H4 (cell line): ENCODE results near the gene DCPS. TPM values are rescaled to one million over a fixed set of nuclear protein-coding genes. Genes with fewer than 3 reads are reported as not detected.
"Not testable (repeated sequence)": the region's sequence is repeated elsewhere in the genome, so short reads cannot be mapped to it uniquely, and the experiment has no call there.

Experiments
- DNase-seq: peaks from one replicate; pipeline ENCODE4 v3.0.0-alpha.2; 2015; ENCODE audit warnings: low spot score
- total RNA-seq: library from RNA; depleted of rRNA; stranded (reverse); fragments of >200 nt; shearing (Covaris generic); gene quantifications from 2 replicates; pipeline ENCODE4 v1.2.3, GENCODE V29; 2014

DCPS gene
- total RNA-seq, 1 experiment from 2014 or later = 36.9 TPM

GRCh38 chr11:126288237-126288636 lies 15.6 kb upstream of the DCPS start:
- DNase-seq = no peak

GRCh38 chr11:126290887-126291286 lies 13.0 kb upstream of the DCPS start:
- no peak for DNase-seq

DNA sequence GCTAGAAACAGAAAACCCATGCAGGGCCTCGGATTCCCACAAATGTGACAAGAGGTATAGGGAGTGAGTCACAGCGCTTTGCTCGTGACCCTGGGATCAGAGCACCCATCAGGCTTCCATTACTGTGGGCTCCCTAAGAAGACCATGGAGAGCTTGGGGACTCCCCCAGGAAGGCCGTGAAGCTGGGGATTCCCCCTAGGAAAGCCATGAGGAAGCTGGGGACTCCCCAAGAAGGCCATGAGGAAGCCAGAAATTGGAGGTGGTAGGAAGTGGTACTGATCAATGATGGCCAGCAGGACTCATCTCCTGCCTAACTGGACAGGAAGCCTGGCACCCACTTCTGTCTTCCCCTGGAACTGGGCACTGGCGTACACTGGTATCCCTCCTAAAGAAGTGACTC lies 10.1 kb upstream of the DCPS start:
- no peak for DNase-seq

- DNase-seq = no peak
Observed at GRCh38 chr11:126297004-126297403, 6.9 kb upstream of the DCPS start.

DNA sequence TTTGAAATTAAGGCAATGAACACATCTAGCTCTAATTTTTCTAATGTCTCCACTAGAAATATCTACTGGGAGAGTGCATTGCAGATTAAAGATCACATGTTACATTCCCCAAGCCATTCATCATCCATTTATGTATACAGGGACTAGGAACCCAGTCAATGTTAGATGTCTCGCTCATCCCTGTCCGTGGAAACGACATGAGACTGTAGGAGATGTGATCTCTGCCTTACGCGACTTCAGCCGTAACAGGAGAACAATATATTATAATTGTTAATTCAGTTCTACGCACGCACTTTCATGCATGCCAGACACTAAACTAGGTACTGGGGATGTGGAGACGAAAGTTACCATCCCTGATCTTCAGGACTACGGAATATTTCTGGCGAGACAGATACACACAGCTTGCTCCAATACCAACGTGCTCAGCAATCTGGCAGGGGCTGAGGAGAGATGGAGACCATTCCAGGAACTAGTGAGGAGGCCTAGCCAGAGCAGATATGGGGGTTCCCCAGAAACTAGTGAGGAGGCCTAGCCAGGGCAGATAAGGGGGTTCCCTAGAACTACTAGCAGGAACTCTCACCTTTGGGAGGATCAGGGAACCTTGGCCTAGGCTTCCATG lies 706 bp downstream of the DCPS start:
- no peak for DNase-seq

- no peak for DNase-seq
Observed at GRCh38 chr11:126305699-126306098, 1.8 kb downstream of the DCPS start.

DNA sequence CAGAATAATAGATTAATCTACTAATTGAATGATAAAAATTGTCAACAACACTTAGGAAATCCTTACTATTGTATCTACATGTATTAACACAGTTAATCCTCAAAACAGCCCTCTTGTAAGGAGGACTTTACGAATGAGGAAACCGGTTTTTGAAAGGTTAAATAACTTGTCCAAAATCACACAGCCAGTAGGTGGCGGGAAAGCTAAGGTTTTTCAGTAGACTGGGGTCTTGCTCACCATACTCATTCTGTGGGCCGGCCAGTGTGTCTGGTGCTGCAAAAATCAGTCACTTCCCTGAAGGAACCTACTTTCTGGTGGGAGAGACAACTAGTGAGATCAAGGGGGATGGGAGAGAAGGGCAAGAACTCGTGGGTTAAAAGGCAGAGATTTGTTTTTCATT lies 3.8 kb downstream of the DCPS start:
- no peak for DNase-seq

DNA sequence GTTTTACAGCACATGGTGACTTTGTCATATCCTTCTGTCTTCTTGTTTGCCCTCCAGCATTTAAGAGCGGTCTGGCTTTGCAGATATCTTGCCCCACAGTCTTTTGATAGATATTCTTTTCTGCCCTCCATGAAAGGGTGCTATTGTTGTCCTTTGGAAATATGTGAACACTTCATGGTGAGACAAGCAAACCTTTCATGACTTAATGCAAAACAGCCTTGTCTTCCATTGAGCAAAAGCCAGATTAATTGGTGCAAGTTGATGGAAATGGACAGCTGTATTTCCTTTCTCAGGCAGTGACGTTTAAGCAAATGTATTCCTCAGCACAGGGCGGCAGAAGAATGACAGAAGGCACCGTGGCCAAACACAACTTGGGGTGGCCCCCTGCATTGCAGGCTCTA lies 4.4 kb downstream of the DCPS start:
- no peak for DNase-seq

GRCh38 chr11:126308771-126309170 lies 4.9 kb downstream of the DCPS start:
- DNase-seq = not testable (repeated sequence)

DNA sequence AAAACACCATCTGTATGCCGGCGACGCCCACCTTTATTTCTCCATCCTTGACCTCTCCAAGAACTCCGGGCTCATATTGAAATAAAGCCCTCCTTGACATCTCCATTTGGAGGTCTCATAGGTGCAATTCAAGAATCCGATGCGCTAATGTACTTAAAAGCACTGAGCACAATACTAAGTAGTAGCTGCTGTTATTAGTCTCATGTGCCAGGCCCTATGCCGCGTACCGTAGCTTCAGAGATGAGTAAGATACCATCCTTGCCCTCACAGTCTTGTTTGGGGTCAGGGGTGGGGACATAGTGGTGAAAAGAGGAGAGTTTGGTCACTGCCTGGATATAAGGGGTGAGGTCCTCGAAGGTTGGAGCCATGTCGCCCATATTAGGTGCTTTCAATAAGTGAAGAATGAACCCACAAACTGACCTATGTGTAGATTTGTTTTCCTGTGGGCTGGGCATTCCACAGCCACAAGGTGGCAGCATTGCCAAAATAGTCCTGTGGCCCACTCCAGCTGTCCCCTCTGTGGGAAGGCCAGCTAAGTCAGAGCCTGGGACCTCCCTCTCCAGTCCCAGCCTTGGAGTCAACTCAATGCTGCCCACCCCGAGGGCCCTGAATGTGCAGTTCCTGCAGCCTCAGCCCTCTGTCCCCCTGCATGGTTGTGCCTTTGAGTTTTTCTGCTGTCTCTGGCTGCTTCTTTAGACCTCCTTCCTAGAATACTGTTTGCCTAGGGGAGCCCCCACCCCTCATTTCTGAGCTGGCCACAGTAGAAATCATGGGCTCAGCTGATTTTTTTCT lies 6.5 kb downstream of the DCPS start:
- DNase-seq = peak; percentile 67

DNA sequence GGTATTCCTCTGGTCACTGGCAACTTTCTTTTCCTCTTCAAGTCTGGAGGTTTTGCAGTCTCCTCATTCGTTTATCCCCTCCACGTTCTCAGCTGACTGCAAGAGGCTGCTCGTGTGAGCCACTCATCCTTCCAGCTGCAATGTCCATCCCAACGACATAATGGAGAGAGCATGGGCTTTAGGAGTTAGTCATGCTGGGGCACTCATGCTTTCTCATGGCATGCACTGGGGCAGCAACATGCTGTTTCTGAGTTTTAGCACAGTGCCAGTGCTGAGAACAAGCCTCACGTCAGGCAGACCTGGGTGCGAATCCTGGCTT lies 7.1 kb downstream of the DCPS start:
- no peak for DNase-seq

- DNase-seq = no peak
Observed at GRCh38 chr11:126311401-126312291, 7.8 kb downstream of the DCPS start.

DNA sequence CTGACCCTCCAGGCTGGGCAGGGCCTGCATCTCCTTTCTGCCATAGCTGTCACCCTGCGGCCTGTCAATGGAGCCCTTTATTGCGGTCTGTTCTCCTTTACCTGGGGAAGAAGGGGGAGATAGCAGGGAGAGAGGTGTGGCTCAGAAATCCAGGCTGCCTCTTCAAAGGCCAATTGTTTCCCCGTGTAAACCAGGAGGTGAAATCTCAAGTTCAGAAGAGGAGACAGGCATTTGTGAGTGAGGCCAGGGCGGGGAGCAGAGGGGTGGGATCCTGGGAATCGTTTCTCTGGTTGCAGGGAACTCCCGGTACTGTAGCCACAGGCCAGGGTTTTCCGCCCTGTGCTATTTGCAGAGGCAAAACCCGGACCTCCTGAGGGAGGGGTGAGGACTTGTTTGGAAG lies 9.1 kb downstream of the DCPS start:
- DNase-seq = no peak

DNA sequence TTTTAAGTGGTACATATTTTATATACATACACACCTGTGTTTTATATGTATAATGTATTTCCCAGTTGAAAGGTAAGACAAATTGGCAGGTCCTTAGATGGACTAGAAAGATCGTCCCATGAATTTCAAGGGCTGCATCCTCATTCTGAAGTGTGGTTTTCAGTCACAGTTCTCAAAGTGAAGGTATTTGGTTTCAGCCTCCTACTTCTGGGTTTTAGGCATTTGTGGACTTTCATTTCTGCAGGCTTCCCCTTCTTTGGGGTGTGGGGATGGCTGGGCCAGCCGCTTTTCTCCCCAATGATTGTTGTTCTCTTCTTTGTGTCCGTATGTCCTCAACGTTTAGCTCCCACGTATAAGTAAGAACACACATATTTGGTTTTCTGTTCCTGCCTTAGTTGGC lies 10.0 kb downstream of the DCPS start:
- no peak for DNase-seq

GRCh38 chr11:126317432-126317755 lies 13.5 kb downstream of the DCPS start:
- DNase-seq = no peak

- peak; percentile 97 for DNase-seq
Observed at GRCh38 chr11:126317756-126318573, 14.1 kb downstream of the DCPS start.

DNA sequence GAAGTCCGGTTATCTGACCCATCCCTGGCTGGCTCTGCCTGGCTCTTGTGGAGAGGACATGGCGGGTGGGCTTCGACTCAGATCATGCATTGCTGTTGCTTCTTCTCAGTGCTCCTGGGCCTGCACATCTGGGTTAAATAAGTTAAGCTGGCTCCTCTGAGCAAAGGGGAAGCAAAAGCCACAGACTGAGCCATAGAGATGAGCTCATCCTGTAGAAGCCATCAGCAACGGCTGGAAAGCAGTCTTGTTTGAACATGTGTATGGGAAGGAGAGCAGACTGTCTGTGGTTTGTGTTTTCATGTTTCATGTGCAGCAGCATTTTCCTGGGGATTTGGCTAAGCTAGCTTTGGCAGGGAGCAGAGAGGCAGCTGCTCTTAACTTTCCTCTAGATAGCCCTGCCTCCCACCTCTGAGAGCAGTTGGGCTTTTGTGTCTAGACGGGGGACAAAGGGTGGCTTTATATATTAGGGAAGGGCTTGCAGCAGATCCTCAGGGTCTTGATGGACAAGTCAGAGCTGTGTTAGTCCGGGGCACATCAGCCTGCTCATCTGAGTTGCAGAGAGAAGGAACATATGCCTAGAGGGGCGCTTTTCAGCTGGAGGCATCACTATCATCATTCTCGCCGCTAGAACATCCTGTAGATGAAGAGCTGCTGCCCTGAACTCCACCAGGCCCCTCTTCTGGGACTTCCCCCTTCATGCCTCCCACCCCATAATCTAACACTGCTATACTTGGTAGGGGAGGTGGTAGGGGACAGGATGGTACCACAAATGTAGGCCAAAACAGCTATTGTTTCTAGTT lies 14.9 kb downstream of the DCPS start:
- peak; percentile 95 for DNase-seq

GRCh38 chr11:126319374-126319740 lies 15.5 kb downstream of the DCPS start:
- no peak for DNase-seq

- no peak for DNase-seq
Observed at GRCh38 chr11:126322996-126323395, 19.1 kb downstream of the DCPS start.

GRCh38 chr11:126327281-126328000 lies 23.6 kb downstream of the DCPS start:
- no peak for DNase-seq

DNA sequence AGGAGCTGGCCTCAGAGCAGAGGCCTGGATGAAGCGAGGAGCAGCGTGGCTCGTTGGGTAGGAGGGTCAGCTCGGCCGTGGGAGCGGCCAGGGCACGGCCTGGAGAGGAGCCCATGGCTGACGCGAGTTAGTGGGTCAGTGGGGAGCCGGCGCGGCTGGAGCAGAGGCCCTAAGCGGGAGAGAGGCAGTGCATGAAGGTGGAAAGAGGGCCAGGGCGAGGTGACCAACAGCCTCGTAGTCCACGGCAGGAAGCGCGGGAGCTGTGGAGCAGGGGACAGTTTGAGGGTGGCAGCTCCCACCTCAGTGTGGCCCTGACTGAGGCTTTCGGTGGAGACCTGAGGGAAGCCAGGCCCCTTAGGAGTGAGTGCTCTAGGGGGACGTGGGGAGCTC lies 24.1 kb downstream of the DCPS start:
- no peak for DNase-seq
